Measurements from ENCODE around the gene CENPVL1.

- TF ChIP-seq YY1 (IDR thresholded peaks at IDR 0.05; ENCODE audit: insufficient read depth, insufficient read length) (no peak), ZNF274 (IDR thresholded peaks at IDR 0.05; ENCODE audit: low read depth, low read length) (no peak), SUZ12 (IDR thresholded peaks at IDR 0.05; ENCODE audit: extremely low read depth, insufficient read depth, insufficient read length) (no peak)
Observed at GRCh38 chrX:51697397-51697796, 12.9 kb upstream of the CENPVL1 start.

All from NT2/D1 (cell line).